Kidney (tissue), 14 donors: Measurements from ENCODE around the gene ERFE. TPM values are rescaled to one million over a fixed set of nuclear protein-coding genes. Genes with fewer than 3 reads are reported as not detected.

ENCODE experiments used
- DNase-seq, 5 donors: peaks; one replicate each; pipeline ENCODE4 v3.0.0-alpha.2; 2013 to 2020
- FAIRE-seq: peaks from 2 replicates; lab custom pipeline; 2012; peaks lifted over from hg19 to GRCh38; lab: Jason Lieb, UNC
- H3K27ac ChIP-seq, 2 donors: one replicate each; pipeline ENCODE4 v1.7.0; 2013; ENCODE audit warnings: low read depth in 2 of 2, low read length in 2 of 2, inconsistent platforms in 1 of 2
- H3K27me3 ChIP-seq: one replicate; pipeline ENCODE4 v1.7.1; 2013; ENCODE audit warnings: low read length, inconsistent platforms; ENCODE audit not compliant: control insufficient read depth, insufficient read depth
- H3K36me3 ChIP-seq, 3 donors: one replicate each; pipeline versions ENCODE4 v1.7.0 to v1.7.1; 2013; ENCODE audit warnings: low read length in 3 of 3, control low read depth in 1 of 3, inconsistent platforms in 1 of 3; ENCODE audit not compliant: insufficient read depth in 3 of 3, control insufficient read depth in 2 of 3
- H3K4me1 ChIP-seq, 3 donors: one replicate each; pipeline versions ENCODE4 v1.7.0 to v1.7.1; 2013; ENCODE audit warnings: low read length in 3 of 3, inconsistent platforms in 1 of 3, low read depth in 1 of 3; ENCODE audit not compliant: control insufficient read depth in 2 of 3, insufficient read depth in 2 of 3
- H3K4me3 ChIP-seq, 3 donors: one replicate each; pipeline versions ENCODE4 v1.7.0 to v1.8.1; 2013; ENCODE audit warnings: low read length in 3 of 3, control low read depth in 1 of 3, inconsistent platforms in 1 of 3
- H3K9ac ChIP-seq, 3 donors: one replicate each; pipeline versions ENCODE4 v1.7.0 to v1.7.1; 2013; ENCODE audit warnings: low read length in 3 of 3, control low read depth in 1 of 3, inconsistent platforms in 1 of 3
- H3K9me3 ChIP-seq, 3 donors: one replicate each; pipeline versions ENCODE4 v1.7.0 to v1.7.1; 2013; ENCODE audit warnings: low read length in 3 of 3, control low read depth in 1 of 3, inconsistent platforms in 1 of 3; ENCODE audit not compliant: control insufficient read depth in 2 of 3, insufficient read depth in 1 of 3
- CTCF ChIP-seq: IDR thresholded peaks from 3 replicates; pipeline ENCODE4 v1.5.1; 2012; ENCODE audit warnings: mild to moderate bottlenecking, moderate library complexity, borderline replicate concordance; ENCODE audit not compliant: insufficient read depth; ENCODE audit errors: extremely low read depth
- intact Hi-C: fragments of 100-400 bp; cut with DNase I; formaldehyde crosslinking; loops from one replicate; pipeline ENCODE4 v1.11.1; 2022
- polyA plus RNA-seq: library from polyadenylated mRNA; stranded (reverse); fragments of 350-450 nt; fragmentation: Illumina TruSeq; extraction: RNeasy Lipid Tissue Mini Kit (QIAGEN cat#74804); gene quantifications from one replicate; pipeline ENCODE4 v1.2.3, GENCODE V29; 2014; ENCODE audit warnings: low read depth, low replicate concordance; ENCODE audit not compliant: insufficient read depth
- total RNA-seq: library from RNA; stranded (reverse); fragmentation: NEBNext Ultra II Directional; extraction: Animal tissue kit (Norgen Biotek cat#: 25700); gene quantifications from one replicate; pipeline ENCODE4 v1.2.1, GENCODE V29; 2021
- donor health status: control.
- donor health status: control.
- donor health status: control.
- donor health status: control.
- donor health status: control.
- donor health status: DM: yes; HTN: yes; CAD: no.
- donor health status: Normal renal cell carcinoma (clear cell type).

Gene ERFE
- total and polyA plus RNA-seq, 2 donors from 2014 or later, result 1.6 to 61.4 TPM

- H3K27me3 ChIP-seq, result no peaks in the 10 kb centered on the region
- intact Hi-C loops, result no loop called here
Observed at GRCh38 chr2:238143239-238143951, 15.4 kb upstream of the ERFE start.

GRCh38 chr2:238144262-238144661 lies 14.5 kb upstream of the ERFE start:
- Histone ChIP-seq H3K36me3 (no peaks in the 10 kb centered on the region), H3K4me3 (no peak overlapping the region), H3K9me3 (no peaks in the 10 kb centered on the region), H3K27ac (no peak overlapping the region), H3K4me1 (peaks cover 0 to 2% (median 0%) of the 10 kb centered on the region in 3 donors), H3K27me3 (no peaks in the 10 kb centered on the region), H3K9ac (no peak overlapping the region)
- no peak for TF ChIP-seq CTCF
- no peak for FAIRE-seq
- intact Hi-C loops, result no loop called here
- no peak for DNase-seq

More at GRCh38 chr2:238143239-238143951, 15.4 kb upstream of the ERFE start:
- Histone ChIP-seq H3K9ac (no peak overlapping the region), H3K4me1 (peaks cover 0 to 2% (median 0%) of the 10 kb centered on the region in 3 donors), H3K27ac (no peak overlapping the region), H3K36me3 (no peaks in the 10 kb centered on the region), H3K9me3 (no peaks in the 10 kb centered on the region), H3K4me3 (no peak overlapping the region)
- no peak for TF ChIP-seq CTCF
- FAIRE-seq (no peak), DNase-seq (no peak)

- Histone ChIP-seq H3K36me3 (no peaks in the 10 kb centered on the region), H3K9ac (no peak overlapping the region), H3K4me3 (no peak overlapping the region), H3K4me1 (peaks cover 0 to 2% (median 0%) of the 10 kb centered on the region in 3 donors), H3K27ac (no peak overlapping the region), H3K27me3 (no peaks in the 10 kb centered on the region), H3K9me3 (no peaks in the 10 kb centered on the region)
- TF ChIP-seq CTCF, result no peak
- intact Hi-C loops, result no loop called here
- no peak for FAIRE-seq
- DNase-seq, result no peak
Observed at GRCh38 chr2:238145046-238145445, 13.7 kb upstream of the ERFE start.
